GM12878 (cell line): Measurements from ENCODE around the gene CKB.

Source experiments
- ATF3 ChIP-seq: IDR thresholded peaks from 2 replicates; pipeline ENCODE4 v1.6.1; 2011; ENCODE audit warnings: low read depth, mild to moderate bottlenecking, low read length, moderate library complexity, borderline replicate concordance; ENCODE audit errors: extremely low read depth
- CTCF ChIP-seq, 3 experiments: IDR thresholded peaks in 2 of 3; conservative IDR thresholded peaks in 1 of 3; 2 replicates each; pipeline ENCODE4 v1.5.1; 2011; ENCODE audit warnings: low read depth in 3 of 3, low read length in 3 of 3, mild to moderate bottlenecking in 3 of 3, control low read depth in 2 of 3, moderate library complexity in 2 of 3, inconsistent platforms in 1 of 3, mixed read lengths in 1 of 3; ENCODE audit not compliant: control insufficient read depth in 2 of 3, insufficient read depth in 1 of 3; ENCODE audit errors: extremely low read depth in 1 of 3
- ESRRA ChIP-seq: IDR thresholded peaks from 2 replicates; pipeline ENCODE4 v1.6.1; 2012; ENCODE audit warnings: mild to moderate bottlenecking, low read length, improper control_type of control experiment
- EZH2 ChIP-seq: IDR thresholded peaks from 2 replicates; pipeline ENCODE4 v1.6.1; 2012; ENCODE audit warnings: low read depth, mild to moderate bottlenecking, control low read depth, inconsistent platforms, low read length, borderline replicate concordance; ENCODE audit not compliant: control insufficient read depth
- JUND ChIP-seq: IDR thresholded peaks from 2 replicates; pipeline ENCODE4 v1.6.1; 2012; ENCODE audit warnings: low read depth, mild to moderate bottlenecking, low read length, improper control_type of control experiment, moderate library complexity
- POLR2A ChIP-seq: IDR thresholded peaks from 2 replicates; pipeline ENCODE4 v1.6.1; 2011; ENCODE audit warnings: low read depth, mild to moderate bottlenecking, low read length
- RAD21 ChIP-seq: IDR thresholded peaks from 2 replicates; pipeline ENCODE4 v1.6.1; 2011; ENCODE audit warnings: mild to moderate bottlenecking, low read depth, low read length, moderate library complexity; ENCODE audit not compliant: insufficient read depth
- SIN3A ChIP-seq: IDR thresholded peaks from 2 replicates; pipeline ENCODE4 v1.6.1; 2012; ENCODE audit warnings: low read depth, low read length, improper control_type of control experiment
- ZNF274 ChIP-seq: IDR thresholded peaks from one replicate; pipeline ENCODE4 v1.8.0; 2011; ENCODE audit not compliant: insufficient read length, insufficient read depth
- TF ChIP-seq, protein P1 (sequence below): IDR thresholded peaks from 2 replicates; pipeline ENCODE4 v1.6.1; 2012; ENCODE audit warnings: low read depth, low read length, improper control_type of control experiment

- TF ChIP-seq ESRRA (no peak; the same call in 1 of the 2 replicates), CTCF (IDR thresholded peaks at IDR 0.05 in 2 of 3, conservative IDR thresholded peaks at IDR 0.05 in 1 of 3; ENCODE audit: control insufficient read depth in 2 of 3, extremely low read depth in 1 of 3, insufficient read depth in 1 of 3, low read depth in 3 of 3, low read length in 3 of 3) (peak; percentile 38 to 63 (median 60); a peak in 4 of 6 replicates), RAD21 (0 out of 2 replicates have a peak, but pooled peaks have one; percentile 12), POLR2A (peak; percentile 64), SIN3A (0 out of 2 replicates have a peak, but pooled peaks have one; percentile 40), EZH2 (no peak), JUND (no peak), ATF3 (no peak), ZNF274 (no peak)
- TF ChIP-seq, protein P1, sequence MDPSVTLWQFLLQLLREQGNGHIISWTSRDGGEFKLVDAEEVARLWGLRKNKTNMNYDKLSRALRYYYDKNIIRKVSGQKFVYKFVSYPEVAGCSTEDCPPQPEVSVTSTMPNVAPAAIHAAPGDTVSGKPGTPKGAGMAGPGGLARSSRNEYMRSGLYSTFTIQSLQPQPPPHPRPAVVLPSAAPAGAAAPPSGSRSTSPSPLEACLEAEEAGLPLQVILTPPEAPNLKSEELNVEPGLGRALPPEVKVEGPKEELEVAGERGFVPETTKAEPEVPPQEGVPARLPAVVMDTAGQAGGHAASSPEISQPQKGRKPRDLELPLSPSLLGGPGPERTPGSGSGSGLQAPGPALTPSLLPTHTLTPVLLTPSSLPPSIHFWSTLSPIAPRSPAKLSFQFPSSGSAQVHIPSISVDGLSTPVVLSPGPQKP, result no peak
These were observed 1.8 kb downstream of the CKB start for GRCh38 chr14:103520657-103521437.
